ENCODE data around the gene PRKCH. TPM values are rescaled to one million over a fixed set of nuclear protein-coding genes. Genes with fewer than 3 reads are reported as not detected.

The PRKCH gene
- total RNA-seq, 1 experiment from 2014 or later, result 170 TPM

GRCh38 chr14:61549425-61549824 is 228.0 kb downstream of the PRKCH start:
- no peaks in the 10 kb centered on the region for H3K27me3 ChIP-seq (ENCODE audit: low read length)
- TF ChIP-seq, protein P1, sequence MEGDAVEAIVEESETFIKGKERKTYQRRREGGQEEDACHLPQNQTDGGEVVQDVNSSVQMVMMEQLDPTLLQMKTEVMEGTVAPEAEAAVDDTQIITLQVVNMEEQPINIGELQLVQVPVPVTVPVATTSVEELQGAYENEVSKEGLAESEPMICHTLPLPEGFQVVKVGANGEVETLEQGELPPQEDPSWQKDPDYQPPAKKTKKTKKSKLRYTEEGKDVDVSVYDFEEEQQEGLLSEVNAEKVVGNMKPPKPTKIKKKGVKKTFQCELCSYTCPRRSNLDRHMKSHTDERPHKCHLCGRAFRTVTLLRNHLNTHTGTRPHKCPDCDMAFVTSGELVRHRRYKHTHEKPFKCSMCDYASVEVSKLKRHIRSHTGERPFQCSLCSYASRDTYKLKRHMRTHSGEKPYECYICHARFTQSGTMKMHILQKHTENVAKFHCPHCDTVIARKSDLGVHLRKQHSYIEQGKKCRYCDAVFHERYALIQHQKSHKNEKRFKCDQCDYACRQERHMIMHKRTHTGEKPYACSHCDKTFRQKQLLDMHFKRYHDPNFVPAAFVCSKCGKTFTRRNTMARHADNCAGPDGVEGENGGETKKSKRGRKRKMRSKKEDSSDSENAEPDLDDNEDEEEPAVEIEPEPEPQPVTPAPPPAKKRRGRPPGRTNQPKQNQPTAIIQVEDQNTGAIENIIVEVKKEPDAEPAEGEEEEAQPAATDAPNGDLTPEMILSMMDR (conservative IDR thresholded peaks at IDR 0.05; ENCODE audit: low read depth, low read length), result no peak
- TF ChIP-seq EZH2phosphoT487 (IDR thresholded peaks at IDR 0.05; ENCODE audit: borderline replicate concordance, low read length) (no peak), EZH2 (IDR thresholded peaks at IDR 0.05; ENCODE audit: low read length, unreplicated experiment) (no peak)
- ChIA-PET POLR2A (ENCODE audit: unreplicated experiment) (no interaction called here), CTCF (no interaction called here)
- H2AFZ ChIP-seq (ENCODE audit: low read length), result no peak overlapping the region
- no peak overlapping the region for H3K4me3 ChIP-seq (ENCODE audit: low read length)
- H3K9me2 ChIP-seq (replicated peaks; ENCODE audit: low read length), result no peaks in the 10 kb centered on the region
- intact Hi-C loops (cut with micrococcal nuclease), result no loop called here
- H3K4me2 ChIP-seq (ENCODE audit: low read length), result no peak overlapping the region
- DNase-seq (no peak), ATAC-seq (no peak)
- no peak overlapping the region for H3K9ac ChIP-seq (ENCODE audit: low read length)
- no peaks in the 10 kb centered on the region for H4K20me1 ChIP-seq (ENCODE audit: low read length)
- H3K4me1 ChIP-seq (ENCODE audit: insufficient read depth, low read length), result peaks cover 51% of the 10 kb centered on the region
- peaks cover 19% of the 10 kb centered on the region for H3K36me3 ChIP-seq (ENCODE audit: low read depth, low read length)
- H3K9me3 ChIP-seq (ENCODE audit: low read length), result no peaks in the 10 kb centered on the region
- BruUV-seq (replicated peaks), result no TSS peak
- H3K27ac ChIP-seq (ENCODE audit: low read length), result 0 out of 2 replicates have a peak overlapping the region, but pooled peaks have one; percentile 1
- peaks cover 3% of the 10 kb centered on the region for H3F3A ChIP-seq (ENCODE audit: low read length, unreplicated experiment)
- no peaks in the 10 kb centered on the region for H3K79me2 ChIP-seq (ENCODE audit: low read length)

DNA sequence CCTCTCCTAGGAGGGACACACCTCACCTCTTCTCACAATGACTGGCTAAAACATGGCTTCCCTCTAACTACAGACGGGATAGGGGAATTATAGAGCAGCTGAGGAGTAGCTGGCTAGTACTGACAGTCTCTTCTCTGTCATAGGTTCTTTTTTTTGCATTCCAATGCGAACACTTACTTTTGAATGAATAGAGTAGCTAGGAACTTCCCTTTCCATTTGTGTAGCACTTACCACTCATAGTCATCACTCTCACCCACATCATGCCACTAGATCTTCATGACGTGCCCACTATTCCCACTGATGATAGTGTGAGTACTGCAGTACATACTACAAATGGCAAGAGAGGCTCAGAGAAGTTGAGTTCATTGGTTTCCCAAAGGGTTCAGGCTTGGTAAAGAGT is 230.0 kb downstream of the PRKCH start:
- DNase-seq, result no peak
- H3K4me3 ChIP-seq (ENCODE audit: low read length), result no peak overlapping the region
- H3K27me3 ChIP-seq (ENCODE audit: low read length), result no peaks in the 10 kb centered on the region
- H3K4me2 ChIP-seq (ENCODE audit: low read length), result no peak overlapping the region
- ChIA-PET POLR2A (ENCODE audit: unreplicated experiment) (interaction anchor here (0.6 to 0.7 kb wide), 2 partner anchors 13 to 90 kb away, joined by 3 read pairs; no protein-coding TSS in a partner anchor), CTCF (no interaction called here)
- H3K9me3 ChIP-seq (ENCODE audit: low read length), result no peaks in the 10 kb centered on the region
- no peaks in the 10 kb centered on the region for H3K9me2 ChIP-seq (replicated peaks; ENCODE audit: low read length)
- peaks cover 65% of the 10 kb centered on the region for H3K4me1 ChIP-seq (ENCODE audit: insufficient read depth, low read length)
- intact Hi-C loops (cut with micrococcal nuclease), result no loop called here
- peaks cover 5% of the 10 kb centered on the region; the same call in 1 of the 2 replicates for H3K79me2 ChIP-seq (ENCODE audit: low read length)
- ATAC-seq, result no peak
- H4K20me1 ChIP-seq (ENCODE audit: low read length), result no peaks in the 10 kb centered on the region
- peaks cover 19% of the 10 kb centered on the region for H3K36me3 ChIP-seq (ENCODE audit: low read depth, low read length)
- H3F3A ChIP-seq (ENCODE audit: low read length, unreplicated experiment), result peaks cover 14% of the 10 kb centered on the region
- BruUV-seq (replicated peaks), result no TSS peak
- no peak overlapping the region for H3K9ac ChIP-seq (ENCODE audit: low read length)
- no peak overlapping the region for H2AFZ ChIP-seq (ENCODE audit: low read length)
- H3K27ac ChIP-seq (ENCODE audit: low read length), result peak overlapping the region; percentile 95
- TF ChIP-seq EZH2phosphoT487 (IDR thresholded peaks at IDR 0.05; ENCODE audit: borderline replicate concordance, low read length) (no peak), EZH2 (IDR thresholded peaks at IDR 0.05; ENCODE audit: low read length, unreplicated experiment) (no peak)
- TF ChIP-seq, protein P1 (conservative IDR thresholded peaks at IDR 0.05; ENCODE audit: low read depth, low read length), result no peak

GRCh38 chr14:61552241-61552640 is 230.9 kb downstream of the PRKCH start:
- Histone ChIP-seq H3K9ac (ENCODE audit: low read length) (peak overlapping the region; percentile 82; the same call in 1 of the 2 replicates), H2AFZ (ENCODE audit: low read length) (no peak overlapping the region), H3K36me3 (ENCODE audit: low read depth, low read length) (peaks cover 19% of the 10 kb centered on the region), H3K79me2 (ENCODE audit: low read length) (peaks cover 5% of the 10 kb centered on the region; the same call in 1 of the 2 replicates), H3F3A (ENCODE audit: low read length, unreplicated experiment) (peaks cover 14% of the 10 kb centered on the region), H4K20me1 (ENCODE audit: low read length) (no peaks in the 10 kb centered on the region), H3K4me1 (ENCODE audit: insufficient read depth, low read length) (peaks cover 65% of the 10 kb centered on the region), H3K4me2 (ENCODE audit: low read length) (no peak overlapping the region), H3K9me2 (replicated peaks; ENCODE audit: low read length) (no peaks in the 10 kb centered on the region), H3K27ac (ENCODE audit: low read length) (peak overlapping the region; percentile 95), H3K27me3 (ENCODE audit: low read length) (no peaks in the 10 kb centered on the region), H3K9me3 (ENCODE audit: low read length) (no peaks in the 10 kb centered on the region), H3K4me3 (ENCODE audit: low read length) (no peak overlapping the region)
- ChIA-PET CTCF (no interaction called here), POLR2A (ENCODE audit: unreplicated experiment) (no interaction called here)
- intact Hi-C loops (cut with micrococcal nuclease), result no loop called here
- TF ChIP-seq EZH2phosphoT487 (IDR thresholded peaks at IDR 0.05; ENCODE audit: borderline replicate concordance, low read length) (no peak), EZH2 (IDR thresholded peaks at IDR 0.05; ENCODE audit: low read length, unreplicated experiment) (no peak)
- TF ChIP-seq, protein P1 (conservative IDR thresholded peaks at IDR 0.05; ENCODE audit: low read depth, low read length), result no peak
- ATAC-seq (no peak), DNase-seq (no peak)
- BruUV-seq (replicated peaks), result no TSS peak
